HG03439 (cell line): Measurements from ENCODE around the gene STMP1.
"Not testable (repeated sequence)": the region's sequence is repeated elsewhere in the genome, so short reads cannot be mapped to it uniquely, and the experiment has no call there.

Experiments used
- ATAC-seq: cut with Tn5 transposase; IDR thresholded peaks from one replicate; pipeline ENCODE4 v1.9.1; 2021; ENCODE audit warnings: mild to moderate bottlenecking, moderate library complexity; ENCODE audit not compliant: unreplicated experiment

STMP1 gene

DNA sequence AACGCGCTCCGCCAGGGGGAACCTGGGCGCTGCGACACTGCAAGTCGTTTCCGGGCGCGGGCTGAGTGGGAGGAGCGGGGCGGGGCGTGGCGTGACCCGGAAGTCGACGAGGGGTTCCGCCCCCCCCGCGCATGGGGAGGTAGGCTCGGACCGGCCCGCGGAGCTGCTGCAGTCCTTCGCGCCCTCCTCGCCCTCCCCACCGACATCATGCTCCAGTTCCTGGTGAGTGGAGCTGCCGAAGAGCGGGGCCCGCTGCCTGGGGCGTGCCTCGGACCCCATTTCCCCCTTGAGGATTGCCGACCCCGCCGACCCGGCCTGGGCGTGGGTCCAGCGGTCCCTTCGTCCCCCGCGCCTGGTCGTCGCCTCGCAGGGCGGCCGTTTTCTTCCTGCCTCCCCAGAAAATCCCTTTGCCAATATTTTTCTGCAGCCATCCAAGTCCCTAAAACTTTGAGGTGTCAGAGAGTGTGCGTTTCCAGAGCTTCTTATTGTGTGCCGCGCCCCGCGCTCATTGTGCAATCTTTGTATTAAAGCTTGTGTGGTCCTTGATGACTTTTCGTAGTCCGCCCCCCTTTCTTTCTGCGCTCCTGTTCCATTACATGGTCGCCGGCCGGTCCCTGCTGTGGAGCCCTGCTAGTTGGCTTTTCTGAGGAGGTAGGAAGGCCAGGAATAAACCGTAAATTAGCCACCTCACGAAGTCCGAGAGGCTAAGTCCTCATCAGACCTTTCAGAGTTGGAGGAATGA is at the start of gene STMP1:
Gene STMP1 (plus strand): TSS at position 142 of the 742 bp plus-strand sequence.
- ATAC-seq = peak; percentile 94

DNA sequence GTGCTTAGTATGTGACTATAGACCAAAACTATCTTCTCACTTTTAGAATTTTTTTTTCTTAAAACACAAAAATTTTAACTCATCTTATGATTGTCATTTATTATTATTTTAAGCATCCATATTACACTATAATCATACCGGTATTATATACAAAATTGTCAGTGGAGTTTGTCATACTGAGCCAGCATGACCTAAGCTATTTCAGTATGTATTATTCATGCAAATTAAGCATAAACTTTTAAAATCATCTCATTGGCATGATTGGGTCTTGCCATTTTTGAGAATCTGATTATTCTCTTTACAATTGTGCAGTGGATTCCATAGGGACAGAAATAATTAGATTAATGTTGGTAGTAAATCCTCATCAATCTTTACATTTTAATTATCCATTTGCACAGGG is 46.2 kb upstream of the STMP1 start:
- ATAC-seq = no peak

DNA sequence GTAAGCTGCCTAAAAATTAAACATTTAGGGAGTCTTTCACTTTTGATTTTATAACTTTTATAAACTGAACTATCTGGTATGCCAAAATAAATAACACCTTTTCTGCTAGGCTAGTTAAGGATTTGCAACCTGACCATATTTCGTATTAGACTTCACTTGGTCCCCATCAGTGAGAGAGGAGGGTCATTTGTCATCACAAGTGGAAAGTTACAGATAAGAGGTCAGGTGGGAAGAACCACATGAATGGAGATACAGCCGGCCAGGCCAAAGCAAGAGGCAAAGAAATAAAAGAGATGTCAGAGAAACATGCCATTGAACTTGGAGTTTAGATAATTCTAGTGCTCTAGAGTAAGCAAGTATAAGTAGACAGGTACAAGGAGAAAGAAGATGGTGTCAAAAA is 44.5 kb upstream of the STMP1 start:
- no peak for ATAC-seq

DNA sequence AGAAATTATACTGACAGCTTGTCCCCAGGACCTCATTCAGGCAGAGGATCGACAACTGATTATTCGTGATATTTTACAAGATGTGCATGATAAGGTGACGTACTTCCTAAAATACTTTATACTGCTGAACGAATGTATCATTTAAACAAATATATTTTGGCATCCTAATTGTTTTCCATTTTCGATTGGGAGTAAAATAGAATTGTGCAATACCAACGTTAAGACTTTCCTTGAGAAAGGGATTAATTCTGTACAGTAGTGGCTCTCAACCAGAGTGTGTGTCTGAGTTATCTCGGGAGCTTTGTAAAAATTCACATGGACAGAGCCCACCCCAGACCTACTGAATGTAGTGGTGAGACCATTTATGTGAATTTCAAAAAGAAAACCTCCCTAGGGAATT is 43.8 kb upstream of the STMP1 start:
- no peak for ATAC-seq

DNA sequence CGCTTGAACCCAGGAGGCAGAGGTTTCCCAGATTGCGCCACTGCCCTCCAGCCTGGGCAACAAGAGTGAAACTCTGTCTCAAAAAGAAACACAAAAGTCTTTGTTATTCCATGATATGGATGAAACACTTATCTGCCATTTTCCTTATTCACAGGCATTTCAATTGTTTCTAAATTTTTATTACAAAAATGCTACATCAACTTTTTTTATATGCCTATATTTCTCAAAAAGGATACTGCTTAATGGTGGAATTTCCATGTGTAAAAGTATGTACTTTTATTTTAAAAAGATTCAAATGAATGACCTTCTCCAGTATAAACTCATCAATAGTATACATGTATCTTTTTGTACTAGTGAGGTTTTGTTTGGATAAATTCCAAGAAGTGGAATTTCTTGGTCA is 41.9 kb upstream of the STMP1 start:
- ATAC-seq = no peak

- ATAC-seq = no peak
Measured at GRCh38 chr7:135620980-135621850, 41.1 kb upstream of the STMP1 start.

GRCh38 chr7:135634191-135634878 is 28.0 kb upstream of the STMP1 start:
- ATAC-seq = no peak

GRCh38 chr7:135639690-135640089 is 22.6 kb upstream of the STMP1 start:
- not testable (repeated sequence) for ATAC-seq

- ATAC-seq = no peak
Measured at GRCh38 chr7:135644154-135644553, 18.2 kb upstream of the STMP1 start.

GRCh38 chr7:135644729-135645128 is 17.6 kb upstream of the STMP1 start:
- ATAC-seq = no peak

DNA sequence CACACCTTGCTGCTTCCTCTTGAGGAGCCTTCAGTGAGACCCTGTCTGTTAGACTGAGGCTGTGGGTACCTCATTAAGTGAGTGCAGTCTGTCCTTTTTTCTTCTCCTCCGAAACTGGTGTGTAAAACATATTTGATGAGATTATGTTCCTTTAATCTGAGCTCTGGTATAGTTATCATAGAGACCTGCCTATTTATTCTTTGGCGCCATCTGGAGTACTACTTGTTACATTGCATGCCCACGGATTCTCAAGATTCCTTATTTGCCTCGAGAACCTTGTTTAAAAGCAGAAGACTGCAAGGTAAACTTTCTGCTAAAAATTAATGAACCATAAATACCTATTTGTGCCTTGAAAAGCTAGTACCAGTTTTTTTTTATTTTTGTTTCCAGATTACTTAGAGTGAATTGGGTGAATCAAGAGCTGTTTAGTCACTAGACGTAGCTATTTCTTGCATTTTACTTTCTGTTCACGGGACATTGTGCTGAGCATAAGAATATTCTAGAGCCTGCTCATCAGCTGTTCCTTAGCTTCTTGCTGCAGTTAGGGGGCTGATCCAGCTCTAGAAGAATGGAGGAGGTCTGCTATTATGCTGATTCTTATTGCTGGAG is 16.9 kb upstream of the STMP1 start:
- peak; percentile 55 for ATAC-seq

DNA sequence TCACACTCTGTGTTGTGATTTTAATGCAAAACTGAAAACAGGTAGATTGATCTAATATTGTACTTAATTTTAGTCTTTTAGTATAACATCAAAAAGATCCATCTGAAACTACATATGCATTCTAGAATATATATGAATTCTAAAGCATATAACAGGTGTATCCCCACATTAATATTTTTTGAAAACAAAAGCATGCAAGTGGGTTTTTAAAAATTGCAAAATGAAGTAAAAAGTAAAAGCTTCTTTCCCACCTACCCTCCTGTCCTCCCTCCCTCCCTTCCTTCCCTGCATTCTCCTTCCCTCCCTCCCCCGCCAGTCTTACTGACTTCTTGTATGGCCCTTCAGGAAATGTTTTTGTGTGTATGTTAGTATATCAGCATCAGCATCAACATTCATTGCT is 14.6 kb upstream of the STMP1 start:
- no peak for ATAC-seq

GRCh38 chr7:135648235-135648634 is 14.1 kb upstream of the STMP1 start:
- ATAC-seq = no peak

DNA sequence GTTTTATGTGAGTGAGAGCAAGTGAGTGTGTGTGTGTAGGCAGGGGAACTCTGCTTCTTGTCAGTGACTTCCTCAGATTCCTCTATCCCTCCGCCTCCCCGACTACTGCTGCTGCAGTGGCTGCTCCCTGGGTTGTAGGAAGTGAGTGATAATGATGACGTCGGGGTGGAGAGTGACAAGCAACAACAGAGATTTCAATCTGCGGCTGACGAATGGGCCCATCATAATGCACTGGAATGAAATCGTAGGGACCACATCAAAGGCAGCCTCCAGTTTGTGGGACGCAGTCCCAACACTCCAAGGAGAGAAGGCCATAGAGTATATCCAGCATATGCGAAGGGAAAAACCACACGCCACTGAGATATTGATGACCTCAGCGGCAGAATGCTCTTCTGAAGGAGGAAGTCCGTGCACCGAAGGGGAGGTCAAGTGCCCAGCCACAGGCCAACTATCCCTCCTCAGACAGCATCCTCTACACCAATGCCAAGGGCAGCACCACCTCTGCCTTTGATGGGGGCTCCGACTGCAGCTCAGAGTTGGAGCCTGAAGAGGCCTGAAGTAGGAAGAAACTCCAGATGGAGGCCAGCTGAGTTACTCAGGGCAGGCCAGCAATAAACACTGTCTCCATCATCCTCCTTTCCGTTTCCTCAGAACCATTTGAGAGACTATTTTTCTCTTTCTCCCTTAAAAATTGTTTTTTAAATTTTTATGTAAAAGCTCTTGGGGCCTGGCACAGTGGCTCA is 11.3 kb upstream of the STMP1 start:
- no peak for ATAC-seq

GRCh38 chr7:135653340-135654080 is 8.8 kb upstream of the STMP1 start:
- no peak for ATAC-seq

DNA sequence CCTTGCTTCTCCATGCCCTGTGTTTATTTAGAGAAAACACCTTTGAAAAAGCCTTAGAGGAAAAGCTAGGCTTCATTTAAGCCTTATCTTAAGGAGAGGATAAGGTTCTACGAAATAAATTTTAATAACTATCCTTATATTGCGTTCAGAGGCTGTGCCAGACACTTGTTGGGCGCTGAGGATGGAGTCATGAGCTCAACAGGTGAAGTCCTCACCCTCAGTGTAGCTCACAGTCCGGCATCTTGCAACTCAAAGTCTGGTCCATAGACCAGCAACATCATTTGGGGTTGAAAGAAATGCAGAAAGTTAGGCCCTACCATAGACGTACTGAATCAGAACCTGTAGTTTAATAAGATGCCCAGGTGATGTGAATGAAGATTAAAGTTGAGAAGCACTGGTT is 3.8 kb upstream of the STMP1 start:
- ATAC-seq = no peak

GRCh38 chr7:135659159-135659846 is 3.0 kb upstream of the STMP1 start:
- ATAC-seq = no peak

DNA sequence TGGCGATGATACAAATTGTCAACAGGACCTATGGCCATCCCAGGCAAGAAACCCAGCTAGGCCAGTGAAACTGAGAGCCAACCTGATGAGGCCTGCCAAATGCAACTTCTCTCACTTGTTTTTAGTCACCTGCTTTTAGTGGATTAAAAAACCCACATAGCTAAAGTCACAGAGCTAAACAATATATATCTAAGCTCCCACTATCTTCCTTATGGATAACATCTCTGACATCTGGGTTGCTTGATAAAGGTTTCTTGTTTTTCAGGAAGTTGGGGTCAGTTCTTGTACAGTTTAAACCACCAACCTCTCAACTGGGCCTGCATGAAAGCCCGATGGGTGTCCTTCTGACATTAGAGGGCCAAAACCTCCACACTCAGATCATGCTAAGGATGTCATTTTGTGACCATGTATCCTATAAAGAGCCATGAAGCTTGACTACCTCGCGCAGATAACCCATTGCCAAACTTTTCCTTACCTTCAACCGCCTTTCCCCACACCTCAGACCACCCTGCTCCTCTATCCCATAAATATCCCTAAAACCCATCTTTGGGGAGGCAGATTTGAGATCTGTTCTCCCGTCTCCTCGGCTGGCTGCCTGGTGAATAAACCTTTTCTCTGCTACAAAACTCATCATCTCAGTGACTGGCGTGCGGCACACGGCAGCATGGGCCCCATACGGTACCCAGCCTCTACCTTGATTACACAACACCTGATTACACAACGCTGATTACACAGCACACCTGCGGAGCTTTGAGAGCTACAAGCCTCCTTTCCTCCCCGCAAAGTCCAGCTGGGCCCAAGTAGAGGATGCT is 797 bp upstream of the STMP1 start:
- ATAC-seq = no peak

GRCh38 chr7:135662123-135662372 is 266 bp upstream of the STMP1 start:
- ATAC-seq = peak; percentile 28
